H1 (cell line): ENCODE results near the gene VPS18.

ENCODE experiments used
- CBX5 ChIP-seq: fragments of 300-800, 300-1000 bp; sonication (generic); IDR thresholded peaks from 2 replicates; pipeline ENCODE4 v1.7.1; 2016; ENCODE audit warnings: antibody characterized with exemption, low read length, low read depth
- CHD2 ChIP-seq: IDR thresholded peaks from 2 replicates; pipeline ENCODE4 v1.6.1; 2012; ENCODE audit warnings: low read length, improper control_type of control experiment
- POLR2A ChIP-seq, 2 experiments: IDR thresholded peaks; 1 replicate in 1 of 2; 2 replicates in 1 of 2; pipeline ENCODE4 v1.6.1; 2011; ENCODE audit warnings: low read depth in 2 of 2, low read length in 2 of 2, mild to moderate bottlenecking in 2 of 2; ENCODE audit errors: control extremely low read depth in 1 of 2
- POLR2AphosphoS5 ChIP-seq: IDR thresholded peaks from 2 replicates; pipeline ENCODE4 v1.6.1; 2011; ENCODE audit warnings: low read depth, low read length
- RFX5 ChIP-seq: IDR thresholded peaks from 2 replicates; pipeline ENCODE4 v1.6.1; 2011; ENCODE audit warnings: low read depth, low read length, improper control_type of control experiment, borderline replicate concordance
- SRF ChIP-seq: IDR thresholded peaks from 2 replicates; pipeline ENCODE4 v1.6.1; 2011; ENCODE audit warnings: mild to moderate bottlenecking, low read depth, low read length, moderate library complexity
- TBP ChIP-seq: IDR thresholded peaks from 2 replicates; pipeline ENCODE4 v1.6.1; 2011; ENCODE audit warnings: low read depth, low read length, improper control_type of control experiment
- TCF12 ChIP-seq: IDR thresholded peaks from 2 replicates; pipeline ENCODE4 v1.6.1; 2011; ENCODE audit warnings: low read depth, mild to moderate bottlenecking, low read length
- TF ChIP-seq, protein P1 (sequence below): IDR thresholded peaks from 2 replicates; pipeline ENCODE4 v1.6.1; 2012; ENCODE audit warnings: inconsistent platforms
- TF ChIP-seq, protein P2 (sequence below): IDR thresholded peaks from 2 replicates; pipeline ENCODE4 v1.6.1; 2012; ENCODE audit warnings: inconsistent platforms
- TF ChIP-seq, protein P3 (sequence below), 3 experiments: IDR thresholded peaks; 1 replicate in 2 of 3; 2 replicates in 1 of 3; pipeline versions ENCODE4 v1.5.1 to v1.6.1; 2011; ENCODE audit warnings: low read length in 3 of 3, mild to moderate bottlenecking in 3 of 3, inconsistent platforms in 2 of 3, low read depth in 1 of 3, moderate library complexity in 1 of 3; ENCODE audit not compliant: insufficient read depth in 1 of 3; ENCODE audit errors: control extremely low read depth in 1 of 3

DNA sequence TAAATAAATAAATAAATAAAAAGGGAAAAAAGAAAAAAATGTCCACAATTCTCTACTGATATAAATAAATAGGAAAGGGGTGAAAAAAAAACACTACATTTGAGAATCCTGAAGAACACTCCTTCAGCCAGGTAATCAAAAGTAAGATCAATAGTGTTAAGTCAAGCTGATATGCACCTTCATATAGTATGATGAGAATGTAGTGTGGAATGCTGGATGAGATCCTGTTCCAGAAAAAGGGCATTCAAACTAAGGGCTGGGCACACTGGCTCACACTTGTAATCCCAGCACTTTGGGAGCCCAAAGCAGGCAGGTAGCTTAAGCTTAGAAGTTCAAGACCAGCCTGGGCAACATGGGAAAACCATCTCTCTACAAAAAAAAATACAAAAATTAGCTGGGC, 5.1 kb upstream of the VPS18 start:
- TF ChIP-seq POLR2A (IDR thresholded peaks at IDR 0.05; ENCODE audit: control extremely low read depth in 1 of 2, low read depth in 2 of 2, low read length in 2 of 2) (no peak), POLR2AphosphoS5 (no peak), RFX5 (no peak), TBP (no peak), CBX5 (no peak), TCF12 (no peak), SRF (no peak), CHD2 (no peak)
- TF ChIP-seq, protein P1, sequence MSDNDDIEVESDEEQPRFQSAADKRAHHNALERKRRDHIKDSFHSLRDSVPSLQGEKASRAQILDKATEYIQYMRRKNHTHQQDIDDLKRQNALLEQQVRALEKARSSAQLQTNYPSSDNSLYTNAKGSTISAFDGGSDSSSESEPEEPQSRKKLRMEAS = no peak
- TF ChIP-seq, protein P2, sequence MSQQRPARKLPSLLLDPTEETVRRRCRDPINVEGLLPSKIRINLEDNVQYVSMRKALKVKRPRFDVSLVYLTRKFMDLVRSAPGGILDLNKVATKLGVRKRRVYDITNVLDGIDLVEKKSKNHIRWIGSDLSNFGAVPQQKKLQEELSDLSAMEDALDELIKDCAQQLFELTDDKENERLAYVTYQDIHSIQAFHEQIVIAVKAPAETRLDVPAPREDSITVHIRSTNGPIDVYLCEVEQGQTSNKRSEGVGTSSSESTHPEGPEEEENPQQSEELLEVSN = no peak
- TF ChIP-seq, protein P3, sequence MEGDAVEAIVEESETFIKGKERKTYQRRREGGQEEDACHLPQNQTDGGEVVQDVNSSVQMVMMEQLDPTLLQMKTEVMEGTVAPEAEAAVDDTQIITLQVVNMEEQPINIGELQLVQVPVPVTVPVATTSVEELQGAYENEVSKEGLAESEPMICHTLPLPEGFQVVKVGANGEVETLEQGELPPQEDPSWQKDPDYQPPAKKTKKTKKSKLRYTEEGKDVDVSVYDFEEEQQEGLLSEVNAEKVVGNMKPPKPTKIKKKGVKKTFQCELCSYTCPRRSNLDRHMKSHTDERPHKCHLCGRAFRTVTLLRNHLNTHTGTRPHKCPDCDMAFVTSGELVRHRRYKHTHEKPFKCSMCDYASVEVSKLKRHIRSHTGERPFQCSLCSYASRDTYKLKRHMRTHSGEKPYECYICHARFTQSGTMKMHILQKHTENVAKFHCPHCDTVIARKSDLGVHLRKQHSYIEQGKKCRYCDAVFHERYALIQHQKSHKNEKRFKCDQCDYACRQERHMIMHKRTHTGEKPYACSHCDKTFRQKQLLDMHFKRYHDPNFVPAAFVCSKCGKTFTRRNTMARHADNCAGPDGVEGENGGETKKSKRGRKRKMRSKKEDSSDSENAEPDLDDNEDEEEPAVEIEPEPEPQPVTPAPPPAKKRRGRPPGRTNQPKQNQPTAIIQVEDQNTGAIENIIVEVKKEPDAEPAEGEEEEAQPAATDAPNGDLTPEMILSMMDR (IDR thresholded peaks at IDR 0.05; ENCODE audit: control extremely low read depth in 1 of 3, insufficient read depth in 1 of 3, low read depth in 1 of 3, low read length in 3 of 3) = no peak
